GM10266 (cell line): ENCODE results near the gene CARMIL1.

Experiments
- DNase-seq: peaks from one replicate; pipeline ENCODE4 v3.0.0; 2012; ENCODE audit errors: extremely low spot score
- CTCF ChIP-seq: IDR thresholded peaks from 2 replicates; pipeline ENCODE4 v1.5.1; 2012; ENCODE audit warnings: mild to moderate bottlenecking, low read depth; ENCODE audit not compliant: control insufficient read depth, insufficient read depth; ENCODE audit errors: missing control alignments

The CARMIL1 gene

GRCh38 chr6:25652007-25652515 is 372.9 kb downstream of the CARMIL1 start, which contains the start of gene SCGN:
Gene SCGN (plus strand): TSS chr6:25652215. CDS start chr6:25652404, 189 bp downstream.
- DNase-seq: peak; percentile 52
- TF ChIP-seq CTCF: no peak

GRCh38 chr6:25655723-25656122 is 376.5 kb downstream of the CARMIL1 start:
- DNase-seq: no peak
- no peak for TF ChIP-seq CTCF

- no peak for DNase-seq
- no peak for TF ChIP-seq CTCF
Observed at GRCh38 chr6:25659633-25660368, 380.6 kb downstream of the CARMIL1 start.

GRCh38 chr6:25660512-25660911 is 381.3 kb downstream of the CARMIL1 start:
- no peak for TF ChIP-seq CTCF
- DNase-seq: no peak

GRCh38 chr6:25661129-25661779 is 382.1 kb downstream of the CARMIL1 start:
- DNase-seq: no peak
- no peak for TF ChIP-seq CTCF

- no peak for TF ChIP-seq CTCF
- DNase-seq: no peak
Observed at GRCh38 chr6:25665455-25665854, 386.3 kb downstream of the CARMIL1 start.

- TF ChIP-seq CTCF: no peak
- DNase-seq: no peak
Observed at GRCh38 chr6:25669413-25669812, 390.2 kb downstream of the CARMIL1 start.
